ENCODE data around the gene TENT4A. TPM values are rescaled to one million over a fixed set of nuclear protein-coding genes. Genes with fewer than 3 reads are reported as not detected.

The TENT4A gene
- total and polyA plus RNA-seq, 11 donors: 4.3 to 20.3 (median 11.2) TPM

DNA sequence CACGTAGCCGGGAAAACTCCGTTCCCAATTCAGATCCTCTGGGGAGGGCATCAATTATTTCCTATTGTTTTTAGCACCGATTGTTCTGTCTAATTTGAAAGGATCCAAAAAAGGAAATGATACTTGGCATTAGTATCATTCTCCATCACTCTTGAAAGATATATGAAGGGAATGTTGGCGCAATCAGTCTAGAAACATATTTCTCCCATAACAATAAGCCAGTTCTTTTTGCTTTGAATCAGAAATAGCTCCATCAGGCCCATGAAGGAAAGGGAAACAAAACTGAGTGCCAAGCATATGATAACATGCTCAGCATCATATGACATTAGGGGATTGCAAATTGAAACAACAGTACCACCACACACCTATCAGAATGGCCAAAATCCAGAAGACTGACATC, 40.2 kb upstream of the TENT4A start:
- ATAC-seq: no peak
- Histone ChIP-seq H3K27me3 (no peaks in the 10 kb centered on the region), H3K36me3 (peaks cover 0 to 15% (median 2%) of the 10 kb centered on the region in 9 donors), H3K4me1 (no peaks in the 10 kb centered on the region), H3K4me3 (no peak overlapping the region), H3K27ac (no peak overlapping the region), H3K9me3 (peaks cover 0 to 4% (median 0%) of the 10 kb centered on the region in 12 donors)
- intact Hi-C loops (cut with DNase I): no loop called here
- 56 to 74% (median 66%) methylated on average over 5 of the region's 5 CpGs for WGBS, 4 donors
- DNase-seq: no peak
- TF ChIP-seq, protein P1, sequence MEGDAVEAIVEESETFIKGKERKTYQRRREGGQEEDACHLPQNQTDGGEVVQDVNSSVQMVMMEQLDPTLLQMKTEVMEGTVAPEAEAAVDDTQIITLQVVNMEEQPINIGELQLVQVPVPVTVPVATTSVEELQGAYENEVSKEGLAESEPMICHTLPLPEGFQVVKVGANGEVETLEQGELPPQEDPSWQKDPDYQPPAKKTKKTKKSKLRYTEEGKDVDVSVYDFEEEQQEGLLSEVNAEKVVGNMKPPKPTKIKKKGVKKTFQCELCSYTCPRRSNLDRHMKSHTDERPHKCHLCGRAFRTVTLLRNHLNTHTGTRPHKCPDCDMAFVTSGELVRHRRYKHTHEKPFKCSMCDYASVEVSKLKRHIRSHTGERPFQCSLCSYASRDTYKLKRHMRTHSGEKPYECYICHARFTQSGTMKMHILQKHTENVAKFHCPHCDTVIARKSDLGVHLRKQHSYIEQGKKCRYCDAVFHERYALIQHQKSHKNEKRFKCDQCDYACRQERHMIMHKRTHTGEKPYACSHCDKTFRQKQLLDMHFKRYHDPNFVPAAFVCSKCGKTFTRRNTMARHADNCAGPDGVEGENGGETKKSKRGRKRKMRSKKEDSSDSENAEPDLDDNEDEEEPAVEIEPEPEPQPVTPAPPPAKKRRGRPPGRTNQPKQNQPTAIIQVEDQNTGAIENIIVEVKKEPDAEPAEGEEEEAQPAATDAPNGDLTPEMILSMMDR (IDR thresholded peaks at IDR 0.05): no peak
- TF ChIP-seq POLR2A (IDR thresholded peaks at IDR 0.05): no peak

DNA sequence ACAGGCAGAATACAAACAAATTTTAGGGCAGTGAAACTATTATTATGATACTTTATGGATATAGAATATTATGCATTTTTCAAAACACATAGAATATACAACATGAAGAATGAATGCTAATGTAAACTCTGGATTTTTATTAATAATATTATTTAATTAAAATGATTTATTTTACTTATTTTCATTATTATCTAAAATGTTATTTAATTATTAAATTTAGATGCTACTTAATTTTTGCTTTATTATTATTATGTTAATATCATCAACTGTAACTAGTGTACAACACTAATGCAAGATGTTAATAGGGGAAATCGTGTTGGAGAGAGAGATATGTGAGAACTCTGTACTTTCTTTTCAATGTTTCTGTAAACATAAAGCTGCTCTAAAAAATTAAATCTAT, 39.3 kb upstream of the TENT4A start:
- ATAC-seq: no peak
- Histone ChIP-seq H3K4me1 (no peaks in the 10 kb centered on the region), H3K27ac (no peak overlapping the region), H3K27me3 (no peaks in the 10 kb centered on the region), H3K4me3 (no peak overlapping the region), H3K36me3 (peaks cover 0 to 15% (median 0%) of the 10 kb centered on the region in 9 donors), H3K9me3 (peaks cover 0 to 4% (median 0%) of the 10 kb centered on the region in 12 donors)
- 94 to 97% (median 95%) methylated on average over 1 of the region's 1 CpG for WGBS, 4 donors
- intact Hi-C loops (cut with DNase I): no loop called here
- no peak for DNase-seq
- TF ChIP-seq, protein P1 (IDR thresholded peaks at IDR 0.05): no peak
- no peak for TF ChIP-seq POLR2A (IDR thresholded peaks at IDR 0.05)

DNA sequence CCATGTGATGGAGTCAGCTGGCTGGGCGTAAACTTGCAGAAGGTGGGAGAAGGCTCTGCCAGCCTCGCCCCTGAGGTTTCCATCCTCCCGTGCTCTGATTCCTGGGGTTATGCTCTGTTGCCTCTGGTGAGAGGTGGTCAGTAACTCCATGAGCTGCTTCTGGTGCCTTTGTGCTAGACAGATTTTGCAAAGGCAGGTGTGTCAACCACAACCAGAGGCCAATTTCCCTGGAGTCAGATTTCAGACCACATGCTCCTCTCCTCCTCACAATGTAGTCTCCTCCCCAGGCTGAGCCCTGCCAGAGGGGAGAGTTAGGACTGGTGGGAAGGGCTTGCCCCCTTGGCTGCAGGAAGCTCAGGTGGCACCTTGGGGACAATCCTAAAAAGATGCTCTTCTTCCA, 38.8 kb upstream of the TENT4A start:
- TF ChIP-seq POLR2A (IDR thresholded peaks at IDR 0.05): no peak
- TF ChIP-seq, protein P1 (IDR thresholded peaks at IDR 0.05): no peak
- H3K4me1 ChIP-seq: no peaks in the 10 kb centered on the region
- peaks cover 0 to 13% (median 0%) of the 10 kb centered on the region in 9 donors for H3K36me3 ChIP-seq
- no peak for ATAC-seq
- no peak overlapping the region for H3K4me3 ChIP-seq
- H3K27me3 ChIP-seq: no peaks in the 10 kb centered on the region
- intact Hi-C loops (cut with DNase I): no loop called here
- DNase-seq: no peak
- H3K9me3 ChIP-seq: peaks cover 0 to 4% (median 0%) of the 10 kb centered on the region in 12 donors
- H3K27ac ChIP-seq: no peak overlapping the region
- 95 to 97% (median 95%) methylated on average over 3 of the region's 3 CpGs for WGBS, 4 donors

DNA sequence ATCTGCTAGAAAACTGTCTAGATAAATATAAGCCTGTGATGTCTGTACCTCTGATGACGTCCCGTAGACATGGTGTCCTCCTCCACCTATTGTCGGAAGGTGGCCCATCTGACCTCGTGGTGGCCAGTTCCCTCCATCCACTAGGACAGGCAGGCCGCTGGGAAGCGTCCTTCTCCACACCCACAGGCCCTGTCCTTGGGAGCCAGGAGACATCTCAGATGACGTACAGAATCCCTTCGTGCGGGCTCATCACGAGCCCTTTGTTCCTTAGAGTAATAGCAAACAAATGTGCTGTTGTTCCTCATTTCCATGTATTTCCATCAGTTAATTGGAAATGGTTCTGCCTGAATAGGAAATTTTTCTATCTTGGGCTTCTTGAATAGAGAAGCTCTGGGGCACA, 38.3 kb upstream of the TENT4A start:
- no peak overlapping the region for H3K27ac ChIP-seq
- H3K9me3 ChIP-seq: peaks cover 0 to 4% (median 0%) of the 10 kb centered on the region in 12 donors
- WGBS, 4 donors: 94 to 98% (median 96%) methylated on average over 10 of the region's 10 CpGs
- intact Hi-C loops (cut with DNase I): no loop called here
- DNase-seq: no peak
- peaks cover 0 to 8% (median 0%) of the 10 kb centered on the region in 9 donors for H3K36me3 ChIP-seq
- H3K4me1 ChIP-seq: no peaks in the 10 kb centered on the region
- TF ChIP-seq, protein P1 (IDR thresholded peaks at IDR 0.05): no peak
- no peak for TF ChIP-seq POLR2A (IDR thresholded peaks at IDR 0.05)
- H3K4me3 ChIP-seq: no peak overlapping the region
- H3K27me3 ChIP-seq: no peaks in the 10 kb centered on the region
- no peak for ATAC-seq
